HepG2 (cell line): ENCODE data around the gene MAFB. TPM values are rescaled to one million over a fixed set of nuclear protein-coding genes. Genes with fewer than 3 reads are reported as not detected.
A peak's percentile ranks its signal among the peaks of the same experiment; 100 is the strongest.

Source experiments
- ATAC-seq: fragments of 200-7000 bp; cut with Tn5 transposase; 3 replicates; pipeline ENCODE4 v1.9.1; 2020; ENCODE audit warnings: mild to moderate bottlenecking, moderate library complexity
- BruUV-seq: library from RNA; stranded (reverse); fragments of 400-500 nt; replicated peaks from 2 replicates; lab custom pipeline; 2021; lab: Mats Ljungman, UMichigan
- CTCF ChIA-PET: fragments of 300-600 bp; formaldehyde crosslinking; extraction: SDS; loops from one replicate; lab custom pipeline; 2021; ENCODE audit warnings: low total read pairs, inconsistent platforms, low intra/inter-chr PET ratio; lab: Yijun Ruan, JAX
- POLR2A ChIA-PET: fragments of 350-600 bp; sonication (Branson Sonifier 250); formaldehyde crosslinking; loops from one replicate; lab custom pipeline; 2020; ENCODE audit warnings: antibody characterized with exemption, inconsistent platforms; lab: Yijun Ruan, JAX
- DNase-seq: peaks from one replicate; pipeline ENCODE4 v3.0.0-alpha.2; 2015; ENCODE audit warnings: low spot score
- FAIRE-seq: peaks from 3 replicates; lab custom pipeline; 2011; peaks lifted over from hg19 to GRCh38; lab: Jason Lieb, UNC
- H2AFZ ChIP-seq: one replicate; pipeline ENCODE4 v1.6.1; 2011; ENCODE audit warnings: low read length, inconsistent platforms
- H3K27ac ChIP-seq: fragments of 300-600 bp; 3 replicates; pipeline ENCODE4 v1.8.0; 2011; ENCODE audit warnings: mixed run types, mild to moderate bottlenecking, mixed read lengths, low read length, inconsistent platforms; ENCODE audit not compliant: insufficient read depth; ENCODE audit errors: extremely low read length
- H3K27me3 ChIP-seq, 2 experiments: fragments of 200-600 bp in 1 of 2; 2 replicates in 1 of 2; 3 replicates in 1 of 2; pipeline versions ENCODE4 v1.6.0 to v1.8.0; 2011; ENCODE audit warnings: low read length in 2 of 2, mild to moderate bottlenecking in 2 of 2, moderate library complexity in 2 of 2, inconsistent platforms in 1 of 2; ENCODE audit not compliant: insufficient read depth in 2 of 2, control insufficient read depth in 1 of 2
- H3K36me3 ChIP-seq, 2 experiments: fragments of 200-600 bp in 1 of 2; replicated peaks in 1 of 2; 2 replicates in 1 of 2; 3 replicates in 1 of 2; pipeline versions ENCODE4 v1.5.1 to v1.8.0; 2011; ENCODE audit warnings: low read length in 2 of 2, inconsistent platforms in 1 of 2; ENCODE audit not compliant: insufficient read depth in 2 of 2, control insufficient read depth in 1 of 2
- H3K4me1 ChIP-seq: 2 replicates; pipeline ENCODE4 v1.5.1; 2012; ENCODE audit warnings: low read length, inconsistent platforms; ENCODE audit not compliant: insufficient read depth
- H3K4me2 ChIP-seq: 2 replicates; pipeline ENCODE4 v1.6.0; 2011; ENCODE audit warnings: low read depth, low read length, inconsistent platforms
- H3K4me3 ChIP-seq, 3 experiments: fragments of 200-600 bp in 1 of 3; sonication (generic), shearing (Covaris generic) in 1 of 3; replicated peaks in 1 of 3; 2 replicates each; pipeline ENCODE4 v1.5.1; 2011 to 2016; ENCODE audit warnings: low read length in 3 of 3, inconsistent platforms in 2 of 3, low read depth in 2 of 3, mild to moderate bottlenecking in 2 of 3, control low read depth in 1 of 3, mixed read lengths in 1 of 3; ENCODE audit not compliant: insufficient read depth in 1 of 3
- H3K79me2 ChIP-seq: one replicate; pipeline ENCODE4 v1.6.1; 2011; ENCODE audit warnings: low read length, inconsistent platforms; ENCODE audit not compliant: insufficient read depth
- H3K9ac ChIP-seq: 2 replicates; pipeline ENCODE4 v1.6.0; 2011; ENCODE audit warnings: mild to moderate bottlenecking, low read depth, low read length, inconsistent platforms; ENCODE audit not compliant: insufficient read depth
- H3K9me3 ChIP-seq: 2 replicates; pipeline ENCODE4 v1.5.1; 2012; ENCODE audit warnings: mild to moderate bottlenecking, low read length
- H4K20me1 ChIP-seq: 2 replicates; pipeline ENCODE4 v1.6.0; 2011; ENCODE audit warnings: inconsistent platforms, mild to moderate bottlenecking, low read length, moderate library complexity; ENCODE audit not compliant: insufficient read depth
- ATF1 ChIP-seq: IDR thresholded peaks from 2 replicates; pipeline ENCODE4 v1.6.1; 2016; ENCODE audit warnings: mild to moderate bottlenecking, control low read depth
- KLF13 ChIP-seq: sonication (generic); formaldehyde crosslinking; IDR thresholded peaks from 2 replicates; pipeline ENCODE4 v1.4.0; 2020; ENCODE audit warnings: mild to moderate bottlenecking, missing genetic modification reagents
- MAFF ChIP-seq: IDR thresholded peaks from 2 replicates; pipeline ENCODE4 v1.6.1; 2011; ENCODE audit warnings: low read depth, low read length, improper control_type of control experiment
- MAFK ChIP-seq, 2 experiments: IDR thresholded peaks in 1 of 2; conservative IDR thresholded peaks in 1 of 2; 2 replicates each; pipeline ENCODE4 v1.6.1; 2011; ENCODE audit warnings: improper control_type of control experiment in 2 of 2, low read length in 2 of 2
- ZNF12 ChIP-seq: sonication (generic); formaldehyde crosslinking; IDR thresholded peaks from 2 replicates; pipeline ENCODE4 v1.5.0; 2020; ENCODE audit warnings: missing genetic modification reagents
- ZNF180 ChIP-seq: sonication (generic); formaldehyde crosslinking; IDR thresholded peaks from 2 replicates; pipeline ENCODE4 v1.4.0; 2020; ENCODE audit warnings: low read depth, missing genetic modification reagents, borderline replicate concordance
- ZNF34 ChIP-seq: sonication (generic); formaldehyde crosslinking; IDR thresholded peaks from 2 replicates; pipeline ENCODE4 v1.4.0; 2020; ENCODE audit warnings: mild to moderate bottlenecking, missing genetic modification reagents, borderline replicate concordance
- ZNF629 ChIP-seq: sonication (generic); formaldehyde crosslinking; conservative IDR thresholded peaks from 2 replicates; pipeline ENCODE4 v1.5.0; 2020; ENCODE audit warnings: missing genetic modification reagents
- ZNF768 ChIP-seq: sonication (generic); formaldehyde crosslinking; IDR thresholded peaks from 2 replicates; pipeline ENCODE4 v1.4.0; 2020; ENCODE audit warnings: missing genetic modification reagents
- WGBS: methylation state at CpG from one replicate; pipeline ENCODE4 v1.1.6; 2017; ENCODE audit warnings: low lambda C conversion rate; 5-methylcytosine and 5-hydroxymethylcytosine counted together
- in situ Hi-C: cut with HindIII; loops from 2 replicates; pipeline ENCODE4 v1.10.0; 2017; ENCODE audit warnings: low pct_unique_long_range_greater_than_20kb; ENCODE audit not compliant: extremely low pct_ligation_motif_present
- intact Hi-C: fragments of 100-400 bp; cut with micrococcal nuclease; formaldehyde crosslinking; loops from one replicate; pipeline ENCODE4 v1.10.0; 2022; ENCODE audit not compliant: unreplicated experiment
- polyA plus RNA-seq, 8 experiments: library from polyadenylated mRNA; depleted of rRNA in 3 of 8; stranded (reverse) in 7 of 8; unstranded in 1 of 8; fragments of >200 nt; fragmentation: Illumina TruSeq in 4 of 8; extraction: Trizol in 4 of 8; gene quantifications; 2 replicates each; pipeline versions ENCODE4 v1.2.1 to v1.2.3, GENCODE V29; 2011 to 2016; ENCODE audit warnings: low read depth in 4 of 8, missing spikeins in 1 of 8, mixed read lengths in 1 of 8; ENCODE audit not compliant: insufficient read depth in 1 of 8
- total RNA-seq, 5 experiments: library from RNA; depleted of rRNA; stranded (reverse); fragments of >200 nt; fragmentation: Illumina TruSeq; extraction: Trizol; gene quantifications; 2 replicates each; pipeline ENCODE4 v1.2.3, GENCODE V29; 2016; ENCODE audit warnings: low read depth in 1 of 5

MAFB gene
- total and polyA plus RNA-seq, 2 of the 13 experiments (the other 11 are each of a cell fraction or from before 2014, with no cell fraction given): 0.08 to 0.11 TPM

DNA sequence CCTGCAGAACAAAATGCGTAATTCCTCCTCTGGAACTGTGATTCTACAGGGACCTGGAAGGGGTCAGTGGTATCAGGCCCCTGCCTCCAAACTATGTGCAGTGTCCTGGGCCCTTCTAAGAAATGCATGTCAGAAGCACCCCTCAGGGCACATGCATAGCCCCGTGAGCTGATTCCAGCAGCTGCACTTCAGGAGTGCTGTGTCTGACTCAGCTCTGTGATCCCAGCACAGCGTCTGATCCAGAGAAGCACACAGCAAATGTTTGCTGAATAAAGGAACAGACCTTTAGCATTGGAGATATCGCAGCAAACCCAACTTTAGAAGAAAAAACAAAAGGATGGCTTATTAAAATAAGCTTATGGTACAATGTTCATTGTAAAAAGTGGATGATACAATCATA lies 15.8 kb upstream of the MAFB start:
- Histone ChIP-seq H3K4me2 (no peak overlapping the region), H3K36me3 (no peaks in the 10 kb centered on the region), H3K4me3 (no peak overlapping the region), H3K27ac (no peak overlapping the region), H3K9ac (no peak overlapping the region), H3K4me1 (peaks cover 21% of the 10 kb centered on the region), H3K79me2 (no peaks in the 10 kb centered on the region), H3K27me3 (no peaks in the 10 kb centered on the region), H3K9me3 (no peaks in the 10 kb centered on the region), H2AFZ (no peak overlapping the region), H4K20me1 (no peaks in the 10 kb centered on the region)
- ATAC-seq (no peak), FAIRE-seq (no peak), DNase-seq (no peak)
- BruUV-seq: no TSS peak
- in situ Hi-C loops: no loop called here
- POLR2A ChIA-PET: no interaction called here
- intact Hi-C loops: no loop called here
- CTCF ChIA-PET: no interaction called here
- 8% methylated on average over 4 of the region's 4 CpGs for WGBS
- TF ChIP-seq ZNF12: peak; percentile 65; the same call in 1 of the 2 replicates
- TF ChIP-seq ZNF768 (CRISPR knock-in tag): peak; percentile 49; the same call in 1 of the 2 replicates
- TF ChIP-seq ZNF180: no peak

DNA sequence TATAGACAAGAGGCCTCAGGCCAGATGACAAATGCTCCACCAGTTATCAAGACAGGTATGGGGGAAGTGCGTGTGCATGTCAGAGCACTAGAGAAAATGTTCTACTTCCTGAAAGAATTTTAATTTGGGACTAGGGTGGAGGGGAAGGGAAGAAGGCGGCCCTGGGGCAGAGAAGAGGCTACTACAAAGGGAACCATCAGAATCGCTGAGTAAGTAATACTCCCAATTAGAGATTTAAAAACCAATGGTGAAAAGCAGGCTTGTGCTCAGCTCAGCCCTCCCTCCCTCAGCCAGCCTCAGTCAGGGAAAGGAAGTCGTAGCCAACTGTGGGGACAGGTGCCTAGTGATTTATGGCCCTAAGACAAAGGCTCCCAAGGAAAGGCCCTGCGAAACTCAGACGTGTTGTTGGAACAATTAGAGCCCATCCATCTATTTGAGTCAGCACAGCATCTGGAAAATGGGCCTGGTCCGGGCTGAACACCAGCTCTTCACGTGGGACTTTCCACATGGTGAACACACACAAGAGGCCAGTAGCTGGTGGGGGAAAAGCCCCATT lies 15.0 kb upstream of the MAFB start:
- H4K20me1 ChIP-seq: no peaks in the 10 kb centered on the region
- CTCF ChIA-PET: no interaction called here
- no peaks in the 10 kb centered on the region for H3K9me3 ChIP-seq
- H3K27me3 ChIP-seq: no peaks in the 10 kb centered on the region
- no peak overlapping the region for H3K4me3 ChIP-seq
- no TSS peak for BruUV-seq
- DNase-seq: no peak
- no peak overlapping the region for H3K4me2 ChIP-seq
- TF ChIP-seq KLF13 (CRISPR knock-in tag): no peak
- TF ChIP-seq MAFK (conservative IDR thresholded peaks at IDR 0.05 in 1 of 2, IDR thresholded peaks at IDR 0.05 in 1 of 2; ENCODE audit: low read length in 2 of 2): peak; percentile 78 to 91
- no peak for TF ChIP-seq ATF1 (CRISPR knock-in tag)
- TF ChIP-seq ZNF629 (CRISPR knock-in tag): peak; percentile 52
- no peak for TF ChIP-seq ZNF34 (CRISPR knock-in tag)
- peak; percentile 81 for TF ChIP-seq MAFF
- POLR2A ChIA-PET: no interaction called here
- in situ Hi-C loops: no loop called here
- ATAC-seq: no peak
- no peaks in the 10 kb centered on the region for H3K36me3 ChIP-seq
- FAIRE-seq: no peak
- no peaks in the 10 kb centered on the region for H3K79me2 ChIP-seq
- H3K27ac ChIP-seq: no peak overlapping the region
- H2AFZ ChIP-seq: no peak overlapping the region
- intact Hi-C loops: no loop called here
- H3K4me1 ChIP-seq: peaks cover 21% of the 10 kb centered on the region
- no peak overlapping the region for H3K9ac ChIP-seq
- WGBS: 53% methylated on average over 8 of the region's 8 CpGs
